Lower leg skin (tissue), 4 donors: ENCODE data around the gene RPRD1B. TPM values are rescaled to one million over a fixed set of nuclear protein-coding genes. Genes with fewer than 3 reads are reported as not detected.

Source experiments
- DNase-seq, 2 donors: peaks; one replicate each; pipeline ENCODE4 v3.0.0-alpha.2; 2019; ENCODE audit warnings: low spot score in 2 of 2
- H3K4me3 ChIP-seq: fragments of 200-600 bp; sonication (generic); 2 replicates; pipeline ENCODE4 v1.5.1; 2017; ENCODE audit warnings: mild to moderate bottlenecking, low read depth; ENCODE audit not compliant: poor library complexity, severe bottlenecking
- POLR2A ChIP-seq, 2 donors: fragments of 450-650 bp; IDR thresholded peaks; one replicate each; pipeline ENCODE4 v1.6.1; 2016 to 2017; ENCODE audit warnings: antibody characterized with exemption in 2 of 2, mild to moderate bottlenecking in 1 of 2, moderate library complexity in 1 of 2
- WGBS, 2 donors: methylation state at CpG; one replicate each; pipeline ENCODE4 v1.1.5; 2018; 5-methylcytosine and 5-hydroxymethylcytosine counted together
- intact Hi-C: fragments of 100-400 bp; cut with DNase I; formaldehyde crosslinking; loops from one replicate; pipeline ENCODE4 v1.15.0; 2023; ENCODE audit warnings: low total_unique reads
- total RNA-seq, 4 donors: library from RNA; depleted of rRNA; stranded (reverse); fragments of >200 nt; gene quantifications; one replicate each; pipeline ENCODE4 v1.1.0, GENCODE V29; 2016
- TF ChIP-seq, protein P1 (sequence below), 3 donors: fragments of 450-650 bp; IDR thresholded peaks; one replicate each; pipeline ENCODE4 v1.5.1; 2016; ENCODE audit warnings: antibody characterized with exemption in 3 of 3, mild to moderate bottlenecking in 3 of 3, moderate library complexity in 2 of 3

The RPRD1B gene
- total RNA-seq, 4 donors from 2014 or later: 16.3 to 37.5 (median 22.9) TPM

DNA sequence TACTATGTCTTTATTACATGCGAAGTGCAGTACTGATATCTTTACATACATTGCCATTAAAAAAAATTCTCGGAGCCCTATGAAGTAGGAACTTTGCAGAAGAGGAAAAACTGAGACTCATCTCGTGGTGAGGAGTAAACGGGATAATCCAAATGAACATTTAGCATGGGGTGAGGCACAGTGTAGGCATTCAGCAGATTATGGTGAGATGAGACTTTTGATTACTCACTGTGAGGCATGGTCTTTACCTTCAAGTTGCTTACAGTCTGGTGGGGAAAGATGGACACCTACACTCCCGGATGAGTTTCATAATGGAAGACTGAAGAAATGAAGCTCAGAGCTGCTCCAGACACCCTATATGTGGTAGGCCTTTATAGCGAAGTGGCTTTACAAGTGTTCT is 1.4 kb downstream of the RPRD1B start:
- intact Hi-C loops: no loop called here
- no peak overlapping the region for H3K4me3 ChIP-seq
- no peak for DNase-seq
- TF ChIP-seq, protein P1, sequence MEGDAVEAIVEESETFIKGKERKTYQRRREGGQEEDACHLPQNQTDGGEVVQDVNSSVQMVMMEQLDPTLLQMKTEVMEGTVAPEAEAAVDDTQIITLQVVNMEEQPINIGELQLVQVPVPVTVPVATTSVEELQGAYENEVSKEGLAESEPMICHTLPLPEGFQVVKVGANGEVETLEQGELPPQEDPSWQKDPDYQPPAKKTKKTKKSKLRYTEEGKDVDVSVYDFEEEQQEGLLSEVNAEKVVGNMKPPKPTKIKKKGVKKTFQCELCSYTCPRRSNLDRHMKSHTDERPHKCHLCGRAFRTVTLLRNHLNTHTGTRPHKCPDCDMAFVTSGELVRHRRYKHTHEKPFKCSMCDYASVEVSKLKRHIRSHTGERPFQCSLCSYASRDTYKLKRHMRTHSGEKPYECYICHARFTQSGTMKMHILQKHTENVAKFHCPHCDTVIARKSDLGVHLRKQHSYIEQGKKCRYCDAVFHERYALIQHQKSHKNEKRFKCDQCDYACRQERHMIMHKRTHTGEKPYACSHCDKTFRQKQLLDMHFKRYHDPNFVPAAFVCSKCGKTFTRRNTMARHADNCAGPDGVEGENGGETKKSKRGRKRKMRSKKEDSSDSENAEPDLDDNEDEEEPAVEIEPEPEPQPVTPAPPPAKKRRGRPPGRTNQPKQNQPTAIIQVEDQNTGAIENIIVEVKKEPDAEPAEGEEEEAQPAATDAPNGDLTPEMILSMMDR (IDR thresholded peaks at IDR 0.05): no peak
- TF ChIP-seq POLR2A (IDR thresholded peaks at IDR 0.05): no peak
- WGBS, 2 donors: 69 to 73% methylated on average over 6 of the region's 6 CpGs

DNA sequence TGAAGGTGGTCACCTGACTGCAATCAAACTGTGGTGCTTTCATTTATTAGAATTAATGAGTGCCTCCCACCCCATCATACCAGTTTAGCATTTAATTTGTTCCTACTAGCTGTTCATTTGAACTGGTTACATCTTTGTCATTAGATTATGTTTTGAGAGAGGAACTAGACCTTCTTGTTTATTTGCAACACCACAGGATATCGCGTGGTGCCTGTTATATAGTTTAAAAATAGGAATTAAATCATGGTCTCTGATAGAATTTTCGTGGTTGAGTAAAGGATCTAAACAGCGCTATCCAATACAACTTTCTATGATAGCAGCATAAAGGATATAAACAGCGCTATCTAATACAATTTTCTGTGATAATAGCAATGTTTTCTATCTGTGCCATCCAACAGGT is 2.8 kb downstream of the RPRD1B start:
- no peak for TF ChIP-seq POLR2A (IDR thresholded peaks at IDR 0.05)
- TF ChIP-seq, protein P1 (IDR thresholded peaks at IDR 0.05): no peak
- intact Hi-C loops: no loop called here
- WGBS, 2 donors: 85 to 88% methylated on average over 5 of the region's 5 CpGs
- no peak for DNase-seq
- no peak overlapping the region for H3K4me3 ChIP-seq

DNA sequence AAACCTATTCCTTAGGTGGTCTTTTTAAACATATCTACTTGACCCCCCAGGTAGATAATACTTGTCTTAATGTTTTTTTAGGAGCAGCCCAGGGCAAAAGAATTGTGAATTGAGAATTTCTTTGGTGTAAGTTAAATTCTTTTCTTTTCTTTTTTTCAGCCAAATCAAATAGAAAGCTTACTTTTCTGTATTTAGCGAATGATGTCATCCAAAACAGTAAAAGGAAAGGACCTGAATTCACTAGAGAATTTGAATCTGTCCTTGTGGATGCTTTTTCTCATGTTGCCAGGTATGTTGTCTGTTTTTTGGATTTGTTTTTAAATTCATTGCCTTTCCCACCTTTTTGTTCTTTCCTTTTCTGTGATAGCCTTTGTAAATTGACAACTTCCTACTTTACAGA is 6.7 kb downstream of the RPRD1B start:
- DNase-seq: no peak
- 40 to 41% methylated on average over 1 of the region's 1 CpG for WGBS, 2 donors
- no peak overlapping the region for H3K4me3 ChIP-seq
- intact Hi-C loops: no loop called here
- TF ChIP-seq, protein P1 (IDR thresholded peaks at IDR 0.05): no peak
- TF ChIP-seq POLR2A (IDR thresholded peaks at IDR 0.05): no peak

DNA sequence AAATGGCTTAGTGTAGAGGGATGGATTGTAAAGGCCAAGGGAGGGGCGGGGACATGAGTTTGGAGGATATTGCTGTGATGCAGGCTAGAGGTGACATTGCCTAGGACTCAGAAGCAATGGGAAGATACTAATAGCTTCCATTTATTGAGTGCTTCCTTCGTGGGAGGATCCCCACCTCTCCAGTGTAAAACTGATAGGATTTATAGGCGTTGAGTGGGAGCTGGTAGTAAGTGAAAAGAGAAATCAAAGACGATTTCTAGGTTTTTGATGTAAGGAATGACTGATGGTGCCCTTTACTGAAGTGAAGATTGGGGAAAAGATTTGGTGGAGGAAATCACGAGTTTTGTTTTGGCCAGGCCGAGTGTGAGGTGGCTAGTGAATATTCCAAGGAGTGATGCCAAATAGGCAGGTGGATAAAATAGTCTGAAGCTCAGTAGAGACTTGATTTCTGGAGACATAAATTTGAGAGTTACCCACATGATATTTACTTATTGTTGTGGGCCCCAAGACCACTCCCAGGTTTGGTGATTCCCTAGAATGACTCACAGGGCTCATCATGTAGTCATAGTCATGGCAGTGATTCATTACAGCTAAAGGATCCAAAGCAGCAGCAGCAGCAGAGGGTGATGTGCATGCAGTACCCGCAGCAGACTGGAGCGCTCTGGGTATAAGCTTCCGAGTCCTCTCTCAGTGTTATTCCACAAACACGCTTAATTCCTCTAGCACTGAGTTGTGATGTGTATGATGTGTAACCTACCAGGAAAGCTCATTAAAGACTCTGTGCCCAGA is 10.2 kb downstream of the RPRD1B start:
- no peak for TF ChIP-seq POLR2A (IDR thresholded peaks at IDR 0.05)
- TF ChIP-seq, protein P1 (IDR thresholded peaks at IDR 0.05): no peak
- WGBS, 2 donors: 86 to 90% methylated on average over 10 of the region's 10 CpGs
- DNase-seq: no peak
- intact Hi-C loops: no loop called here
- H3K4me3 ChIP-seq: no peak overlapping the region

DNA sequence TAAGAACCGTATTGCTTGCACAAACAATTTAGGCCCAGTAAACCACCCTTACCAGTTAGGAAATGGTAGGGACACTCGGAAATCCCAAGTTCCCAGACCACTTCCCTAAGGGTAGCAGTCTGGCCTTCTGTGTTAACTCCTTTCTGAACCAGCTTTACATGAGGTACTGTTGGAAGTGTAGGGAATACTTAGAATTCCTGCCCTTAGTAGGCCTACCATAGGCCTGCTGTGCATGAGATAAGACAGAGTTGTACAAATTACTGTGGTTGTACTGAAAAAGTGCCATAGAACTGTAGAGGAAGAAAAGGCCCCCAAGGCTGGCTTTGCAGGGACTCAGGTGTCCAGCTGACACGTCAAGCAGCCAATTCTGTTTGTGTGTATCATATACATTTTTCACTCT is 11.1 kb downstream of the RPRD1B start:
- WGBS, 2 donors: 79 to 88% methylated on average over 3 of the region's 3 CpGs
- intact Hi-C loops: no loop called here
- DNase-seq: no peak
- TF ChIP-seq, protein P1 (IDR thresholded peaks at IDR 0.05): no peak
- TF ChIP-seq POLR2A (IDR thresholded peaks at IDR 0.05): no peak
- H3K4me3 ChIP-seq: no peak overlapping the region

DNA sequence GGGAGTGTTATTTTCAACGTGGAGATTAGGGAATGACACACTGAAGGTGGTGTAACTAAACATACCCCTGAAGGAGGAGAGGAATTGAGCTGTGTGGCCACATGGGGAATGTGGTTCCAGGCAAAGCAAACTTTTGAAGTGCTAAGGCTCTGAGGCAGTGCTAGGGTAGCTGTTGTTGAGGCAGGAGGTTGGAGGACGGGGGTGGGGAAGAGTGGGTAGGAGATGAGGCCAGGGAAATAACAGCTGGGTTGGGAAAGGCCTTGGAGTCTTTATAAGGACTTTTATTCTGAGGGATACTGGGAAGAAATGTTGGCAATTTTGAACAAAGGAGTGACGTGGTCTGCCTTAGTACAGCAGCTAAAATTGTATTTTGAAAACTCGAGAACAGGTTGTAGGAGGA is 13.0 kb downstream of the RPRD1B start:
- intact Hi-C loops: no loop called here
- no peak overlapping the region for H3K4me3 ChIP-seq
- TF ChIP-seq, protein P1 (IDR thresholded peaks at IDR 0.05): no peak
- no peak for TF ChIP-seq POLR2A (IDR thresholded peaks at IDR 0.05)
- 73 to 82% methylated on average over 4 of the region's 4 CpGs for WGBS, 2 donors
- no peak for DNase-seq
